HEK293 (cell line): ENCODE measurements around the gene ITGB3.

Experiments used
- CTCF ChIA-PET: fragments of 350-600 bp; formaldehyde crosslinking; extraction: SDS; loops from one replicate; lab custom pipeline; 2021; ENCODE audit warnings: antibody characterized with exemption; lab: Yijun Ruan, JAX
- POLR2A ChIA-PET: fragments of 300-600 bp; formaldehyde crosslinking; extraction: SDS; loops from one replicate; lab custom pipeline; 2020; ENCODE audit warnings: antibody characterized with exemption, inconsistent platforms; lab: Yijun Ruan, JAX
- H3K27ac ChIP-seq: fragments of 200-500 bp; sonication (Bioruptor generic); 2 replicates; pipeline ENCODE4 v1.5.1; 2014; ENCODE audit warnings: low read depth, low read length, control low read depth, inconsistent platforms; ENCODE audit errors: extremely low read depth
- H3K36me3 ChIP-seq, 2 experiments: fragments of 200-500 bp in 1 of 2; sonication (Bioruptor generic) in 1 of 2; 1 replicate in 1 of 2; 2 replicates in 1 of 2; pipeline ENCODE4 v1.5.1; 2014 to 2017; ENCODE audit warnings: inconsistent platforms in 2 of 2, low read length in 2 of 2; ENCODE audit not compliant: control insufficient read depth in 2 of 2, insufficient read depth in 1 of 2
- H3K4me1 ChIP-seq: fragments of 200-500 bp; sonication (Bioruptor generic); 2 replicates; pipeline ENCODE4 v1.5.1; 2014; ENCODE audit warnings: mild to moderate bottlenecking, low read length, inconsistent platforms; ENCODE audit not compliant: control insufficient read depth, insufficient read depth
- H3K4me3 ChIP-seq: 2 replicates; pipeline ENCODE4 v1.5.1; 2011; ENCODE audit warnings: low read depth, mild to moderate bottlenecking, control low read depth, low read length, moderate library complexity
- H3K9me3 ChIP-seq: fragments of 200-500 bp; sonication (Bioruptor generic); 2 replicates; pipeline ENCODE4 v1.5.1; 2014; ENCODE audit warnings: low read depth, low read length, inconsistent platforms; ENCODE audit not compliant: control insufficient read depth, insufficient read depth
- MEIS1 ChIP-seq: sonication (generic); formaldehyde crosslinking; IDR thresholded peaks from 2 replicates; pipeline ENCODE4 v1.8.1; 2022; ENCODE audit warnings: missing genetic modification reagents, mild to moderate bottlenecking, borderline replicate concordance
- MZF1 ChIP-seq: fragments of 450-650 bp; formaldehyde crosslinking; IDR thresholded peaks from 2 replicates; pipeline ENCODE4 v1.5.1; 2017; ENCODE audit warnings: missing biosample characterization, missing genetic modification characterization, borderline replicate concordance
- WT1 ChIP-seq: fragments of 450-650 bp; formaldehyde crosslinking; IDR thresholded peaks from 2 replicates; pipeline ENCODE4 v1.5.1; 2016; ENCODE audit warnings: missing biosample characterization, missing genetic modification characterization
- YY1 ChIP-seq: fragments of 450-650 bp; formaldehyde crosslinking; IDR thresholded peaks from 2 replicates; pipeline ENCODE4 v1.5.1; 2018; ENCODE audit warnings: missing biosample characterization, missing genetic modification characterization
- YY2 ChIP-seq: fragments of 450-650 bp; formaldehyde crosslinking; IDR thresholded peaks from 2 replicates; pipeline ENCODE4 v1.5.1; 2016; ENCODE audit warnings: missing biosample characterization, missing genetic modification characterization
- ZBTB8A ChIP-seq: fragments of 450-650 bp; formaldehyde crosslinking; IDR thresholded peaks from 2 replicates; pipeline ENCODE4 v1.5.1; 2016; ENCODE audit warnings: missing biosample characterization, missing genetic modification characterization
- ZEB2 ChIP-seq: fragments of 450-650 bp; formaldehyde crosslinking; IDR thresholded peaks from 2 replicates; pipeline ENCODE4 v1.5.1; 2016; ENCODE audit warnings: missing biosample characterization, missing genetic modification characterization
- ZNF112 ChIP-seq: fragments of 450-650 bp; formaldehyde crosslinking; IDR thresholded peaks from 2 replicates; pipeline ENCODE4 v1.5.0; 2017; ENCODE audit warnings: missing biosample characterization, missing genetic modification characterization
- ZNF292 ChIP-seq: fragments of 450-650 bp; formaldehyde crosslinking; IDR thresholded peaks from 2 replicates; pipeline ENCODE4 v1.5.1; 2016; ENCODE audit warnings: low read depth, missing biosample characterization, missing genetic modification characterization, borderline replicate concordance
- ZNF302 ChIP-seq: fragments of 450-650 bp; formaldehyde crosslinking; IDR thresholded peaks from 2 replicates; pipeline ENCODE4 v1.5.1; 2016; ENCODE audit warnings: missing biosample characterization, missing genetic modification characterization, low read depth
- ZNF324 ChIP-seq: fragments of 450-650 bp; formaldehyde crosslinking; IDR thresholded peaks from 2 replicates; pipeline ENCODE4 v1.5.1; 2016; ENCODE audit warnings: missing biosample characterization, missing genetic modification characterization
- ZNF37A ChIP-seq: fragments of 450-650 bp; IDR thresholded peaks from 2 replicates; pipeline ENCODE4 v1.5.1; 2018; ENCODE audit warnings: missing biosample characterization, missing genetic modification characterization
- ZNF707 ChIP-seq: fragments of 450-650 bp; formaldehyde crosslinking; IDR thresholded peaks from 2 replicates; pipeline ENCODE4 v1.5.1; 2016; ENCODE audit warnings: missing biosample characterization, missing genetic modification characterization
- ZSCAN16 ChIP-seq: fragments of 450-650 bp; formaldehyde crosslinking; IDR thresholded peaks from 2 replicates; pipeline ENCODE4 v1.5.1; 2016; ENCODE audit warnings: missing biosample characterization, missing genetic modification characterization
- ZSCAN23 ChIP-seq: fragments of 450-650 bp; formaldehyde crosslinking; IDR thresholded peaks from 2 replicates; pipeline ENCODE4 v1.5.1; 2016; ENCODE audit warnings: missing biosample characterization, missing genetic modification characterization
- TF ChIP-seq, protein P1 (sequence below): fragments of 450-650 bp; formaldehyde crosslinking; optimal IDR thresholded peaks from 2 replicates; pipeline ENCODE3; 2016; ENCODE audit warnings: missing biosample characterization, mild to moderate bottlenecking, missing genetic modification characterization
- TF ChIP-seq, protein P2 (sequence below): fragments of 450-650 bp; formaldehyde crosslinking; IDR thresholded peaks from 2 replicates; pipeline ENCODE4 v1.5.1; 2017; ENCODE audit warnings: missing biosample characterization, mild to moderate bottlenecking, missing genetic modification characterization, moderate library complexity
- TF ChIP-seq, protein P3 (sequence below): fragments of 450-650 bp; formaldehyde crosslinking; IDR thresholded peaks from 2 replicates; pipeline ENCODE4 v1.5.1; 2016; ENCODE audit warnings: missing biosample characterization, missing genetic modification characterization
- TF ChIP-seq, protein P4 (sequence below): fragments of 450-650 bp; formaldehyde crosslinking; IDR thresholded peaks from 2 replicates; pipeline ENCODE4 v1.5.1; 2016; ENCODE audit warnings: missing biosample characterization, missing genetic modification characterization
- TF ChIP-seq, protein P5 (sequence below): fragments of 450-650 bp; IDR thresholded peaks from 2 replicates; pipeline ENCODE4 v1.5.1; 2018; ENCODE audit warnings: missing biosample characterization, missing genetic modification characterization

ITGB3 gene

DNA sequence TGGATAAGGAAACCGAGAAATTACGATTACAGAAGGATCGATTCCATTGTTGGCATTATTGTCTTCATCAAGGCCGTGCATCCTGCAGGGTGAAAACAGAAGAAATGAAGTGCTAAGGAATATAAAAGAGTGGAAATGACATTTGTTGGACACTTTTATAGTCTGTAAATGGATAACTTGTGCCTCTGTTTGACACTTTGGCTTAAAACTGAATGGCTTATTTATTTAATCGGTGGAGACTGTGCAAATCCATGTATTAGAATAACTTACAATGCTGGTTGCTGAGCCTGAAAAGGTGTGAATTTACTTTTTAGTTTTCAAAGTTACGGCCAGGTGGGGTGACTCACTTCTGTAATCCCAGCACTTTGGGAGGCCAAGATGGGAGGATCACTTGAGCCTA is 31.4 kb downstream of the ITGB3 start:
- POLR2A ChIA-PET: no interaction called here
- TF ChIP-seq ZNF302 (tag by site-specific recombination) (no peak), MEIS1 (no peak), WT1 (tag by site-specific recombination) (no peak), MZF1 (no peak), YY1 (tag by site-specific recombination) (no peak), ZSCAN23 (tag by site-specific recombination) (no peak), ZNF324 (tag by site-specific recombination) (no peak), ZNF112 (tag by site-specific recombination) (no peak)
- TF ChIP-seq, protein P1, sequence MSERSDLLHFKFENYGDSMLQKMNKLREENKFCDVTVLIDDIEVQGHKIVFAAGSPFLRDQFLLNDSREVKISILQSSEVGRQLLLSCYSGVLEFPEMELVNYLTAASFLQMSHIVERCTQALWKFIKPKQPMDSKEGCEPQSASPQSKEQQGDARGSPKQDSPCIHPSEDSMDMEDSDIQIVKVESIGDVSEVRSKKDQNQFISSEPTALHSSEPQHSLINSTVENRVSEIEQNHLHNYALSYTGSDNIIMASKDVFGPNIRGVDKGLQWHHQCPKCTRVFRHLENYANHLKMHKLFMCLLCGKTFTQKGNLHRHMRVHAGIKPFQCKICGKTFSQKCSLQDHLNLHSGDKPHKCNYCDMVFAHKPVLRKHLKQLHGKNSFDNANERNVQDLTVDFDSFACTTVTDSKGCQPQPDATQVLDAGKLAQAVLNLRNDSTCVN: no peak
- TF ChIP-seq, protein P2, sequence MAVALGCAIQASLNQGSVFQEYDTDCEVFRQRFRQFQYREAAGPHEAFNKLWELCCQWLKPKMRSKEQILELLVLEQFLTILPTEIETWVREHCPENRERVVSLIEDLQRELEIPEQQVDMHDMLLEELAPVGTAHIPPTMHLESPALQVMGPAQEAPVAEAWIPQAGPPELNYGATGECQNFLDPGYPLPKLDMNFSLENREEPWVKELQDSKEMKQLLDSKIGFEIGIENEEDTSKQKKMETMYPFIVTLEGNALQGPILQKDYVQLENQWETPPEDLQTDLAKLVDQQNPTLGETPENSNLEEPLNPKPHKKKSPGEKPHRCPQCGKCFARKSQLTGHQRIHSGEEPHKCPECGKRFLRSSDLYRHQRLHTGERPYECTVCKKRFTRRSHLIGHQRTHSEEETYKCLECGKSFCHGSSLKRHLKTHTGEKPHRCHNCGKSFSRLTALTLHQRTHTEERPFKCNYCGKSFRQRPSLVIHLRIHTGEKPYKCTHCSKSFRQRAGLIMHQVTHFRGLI (tag by site-specific recombination): no peak
- CTCF ChIA-PET: no interaction called here
- Histone ChIP-seq H3K4me3 (no peak overlapping the region), H3K36me3 (no peaks in the 10 kb centered on the region), H3K4me1 (peaks cover 7% of the 10 kb centered on the region; the same call in 1 of the 2 replicates), H3K27ac (no peak overlapping the region), H3K9me3 (no peaks in the 10 kb centered on the region)

DNA sequence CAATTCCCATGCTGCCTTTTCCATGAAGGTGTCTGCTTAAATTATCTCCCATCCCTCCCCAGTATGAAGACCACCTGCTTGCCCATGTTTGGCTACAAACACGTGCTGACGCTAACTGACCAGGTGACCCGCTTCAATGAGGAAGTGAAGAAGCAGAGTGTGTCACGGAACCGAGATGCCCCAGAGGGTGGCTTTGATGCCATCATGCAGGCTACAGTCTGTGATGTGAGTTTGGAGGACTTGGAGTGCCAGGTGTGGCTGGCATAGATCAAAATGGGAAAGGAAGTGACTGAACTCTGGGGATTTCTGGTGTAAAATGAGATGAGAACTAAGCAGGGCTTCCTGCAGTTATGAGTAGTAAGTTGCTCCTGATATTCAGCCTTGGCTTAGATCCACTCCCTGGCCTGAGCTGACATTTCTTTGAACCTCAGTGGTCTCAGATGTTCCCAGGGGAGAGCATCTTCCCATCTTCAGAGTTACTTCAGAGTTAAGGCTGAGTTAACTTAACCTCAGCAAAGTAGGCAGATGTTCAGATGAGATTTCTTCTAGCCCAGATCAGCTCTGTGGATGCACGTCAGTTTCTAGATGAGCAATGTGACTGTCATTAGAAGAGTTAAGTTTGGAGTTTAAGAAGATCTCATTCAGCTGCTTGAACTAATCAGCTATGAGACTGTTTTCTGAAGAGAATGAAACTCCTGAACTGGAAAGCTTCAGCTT is 32.7 kb downstream of the ITGB3 start:
- no peaks in the 10 kb centered on the region for H3K4me1 ChIP-seq
- no peaks in the 10 kb centered on the region for H3K36me3 ChIP-seq
- ChIA-PET CTCF (interaction anchor here (0.5 to 1.3 kb wide), 3 partner anchors 11 to 762 kb away, joined by 3 to 4 read pairs (median 3); partner anchors contain the start of gene NFE2L1), POLR2A (no interaction called here)
- H3K4me3 ChIP-seq: no peak overlapping the region
- no peak overlapping the region for H3K27ac ChIP-seq
- H3K9me3 ChIP-seq: no peaks in the 10 kb centered on the region
- TF ChIP-seq ZNF37A: no peak
- no peak for TF ChIP-seq ZSCAN16 (tag by site-specific recombination)
- TF ChIP-seq, protein P3, sequence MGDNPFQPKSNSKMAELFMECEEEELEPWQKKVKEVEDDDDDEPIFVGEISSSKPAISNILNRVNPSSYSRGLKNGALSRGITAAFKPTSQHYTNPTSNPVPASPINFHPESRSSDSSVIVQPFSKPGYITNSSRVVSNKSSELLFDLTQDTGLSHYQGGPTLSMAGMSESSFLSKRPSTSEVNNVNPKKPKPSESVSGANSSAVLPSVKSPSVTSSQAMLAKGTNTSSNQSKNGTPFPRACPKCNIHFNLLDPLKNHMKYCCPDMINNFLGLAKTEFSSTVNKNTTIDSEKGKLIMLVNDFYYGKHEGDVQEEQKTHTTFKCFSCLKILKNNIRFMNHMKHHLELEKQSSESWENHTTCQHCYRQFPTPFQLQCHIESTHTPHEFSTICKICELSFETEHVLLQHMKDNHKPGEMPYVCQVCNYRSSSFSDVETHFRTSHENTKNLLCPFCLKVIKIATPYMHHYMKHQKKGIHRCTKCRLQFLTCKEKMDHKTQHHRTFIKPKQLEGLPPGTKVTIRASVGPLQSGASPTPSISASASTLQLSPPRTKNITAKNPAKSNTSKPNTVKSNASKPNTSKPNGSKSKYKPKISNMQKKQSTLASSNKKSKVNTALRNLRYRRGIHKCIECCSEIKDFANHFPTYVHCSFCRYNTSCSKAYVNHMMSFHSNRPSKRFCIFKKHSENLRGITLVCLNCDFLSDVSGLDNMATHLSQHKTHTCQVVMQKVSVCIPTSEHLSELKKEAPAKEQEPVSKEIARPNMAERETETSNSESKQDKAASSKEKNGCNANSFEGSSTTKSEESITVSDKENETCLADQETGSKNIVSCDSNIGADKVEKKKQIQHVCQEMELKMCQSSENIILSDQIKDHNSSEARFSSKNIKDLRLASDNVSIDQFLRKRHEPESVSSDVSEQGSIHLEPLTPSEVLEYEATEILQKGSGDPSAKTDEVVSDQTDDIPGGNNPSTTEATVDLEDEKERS (tag by site-specific recombination): no peak
- TF ChIP-seq ZNF292 (tag by site-specific recombination): no peak
- no peak for TF ChIP-seq ZBTB8A (tag by site-specific recombination)
- TF ChIP-seq, protein P4, sequence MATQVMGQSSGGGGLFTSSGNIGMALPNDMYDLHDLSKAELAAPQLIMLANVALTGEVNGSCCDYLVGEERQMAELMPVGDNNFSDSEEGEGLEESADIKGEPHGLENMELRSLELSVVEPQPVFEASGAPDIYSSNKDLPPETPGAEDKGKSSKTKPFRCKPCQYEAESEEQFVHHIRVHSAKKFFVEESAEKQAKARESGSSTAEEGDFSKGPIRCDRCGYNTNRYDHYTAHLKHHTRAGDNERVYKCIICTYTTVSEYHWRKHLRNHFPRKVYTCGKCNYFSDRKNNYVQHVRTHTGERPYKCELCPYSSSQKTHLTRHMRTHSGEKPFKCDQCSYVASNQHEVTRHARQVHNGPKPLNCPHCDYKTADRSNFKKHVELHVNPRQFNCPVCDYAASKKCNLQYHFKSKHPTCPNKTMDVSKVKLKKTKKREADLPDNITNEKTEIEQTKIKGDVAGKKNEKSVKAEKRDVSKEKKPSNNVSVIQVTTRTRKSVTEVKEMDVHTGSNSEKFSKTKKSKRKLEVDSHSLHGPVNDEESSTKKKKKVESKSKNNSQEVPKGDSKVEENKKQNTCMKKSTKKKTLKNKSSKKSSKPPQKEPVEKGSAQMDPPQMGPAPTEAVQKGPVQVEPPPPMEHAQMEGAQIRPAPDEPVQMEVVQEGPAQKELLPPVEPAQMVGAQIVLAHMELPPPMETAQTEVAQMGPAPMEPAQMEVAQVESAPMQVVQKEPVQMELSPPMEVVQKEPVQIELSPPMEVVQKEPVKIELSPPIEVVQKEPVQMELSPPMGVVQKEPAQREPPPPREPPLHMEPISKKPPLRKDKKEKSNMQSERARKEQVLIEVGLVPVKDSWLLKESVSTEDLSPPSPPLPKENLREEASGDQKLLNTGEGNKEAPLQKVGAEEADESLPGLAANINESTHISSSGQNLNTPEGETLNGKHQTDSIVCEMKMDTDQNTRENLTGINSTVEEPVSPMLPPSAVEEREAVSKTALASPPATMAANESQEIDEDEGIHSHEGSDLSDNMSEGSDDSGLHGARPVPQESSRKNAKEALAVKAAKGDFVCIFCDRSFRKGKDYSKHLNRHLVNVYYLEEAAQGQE (tag by site-specific recombination): no peak
- no peak for TF ChIP-seq ZEB2 (tag by site-specific recombination)
- TF ChIP-seq ZNF707 (tag by site-specific recombination): no peak
- TF ChIP-seq YY2 (tag by site-specific recombination): no peak
- TF ChIP-seq, protein P5, sequence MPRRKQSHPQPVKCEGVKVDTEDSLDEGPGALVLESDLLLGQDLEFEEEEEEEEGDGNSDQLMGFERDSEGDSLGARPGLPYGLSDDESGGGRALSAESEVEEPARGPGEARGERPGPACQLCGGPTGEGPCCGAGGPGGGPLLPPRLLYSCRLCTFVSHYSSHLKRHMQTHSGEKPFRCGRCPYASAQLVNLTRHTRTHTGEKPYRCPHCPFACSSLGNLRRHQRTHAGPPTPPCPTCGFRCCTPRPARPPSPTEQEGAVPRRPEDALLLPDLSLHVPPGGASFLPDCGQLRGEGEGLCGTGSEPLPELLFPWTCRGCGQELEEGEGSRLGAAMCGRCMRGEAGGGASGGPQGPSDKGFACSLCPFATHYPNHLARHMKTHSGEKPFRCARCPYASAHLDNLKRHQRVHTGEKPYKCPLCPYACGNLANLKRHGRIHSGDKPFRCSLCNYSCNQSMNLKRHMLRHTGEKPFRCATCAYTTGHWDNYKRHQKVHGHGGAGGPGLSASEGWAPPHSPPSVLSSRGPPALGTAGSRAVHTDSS (tag by site-specific recombination): no peak
